NCI-H345 treated with DMSO at 0.1 percent for 48 hours (cell line): ENCODE results near the gene CFAP52.
"Not testable (repeated sequence)": the region's sequence is repeated elsewhere in the genome, so short reads cannot be mapped to it uniquely, and the experiment has no call there.

Experiments
- DNase-seq: peaks from one replicate; lab custom pipeline; 2025; ENCODE audit not compliant: unreplicated experiment; lab: John Stamatoyannopoulos, UW

Gene CFAP52, protein sequence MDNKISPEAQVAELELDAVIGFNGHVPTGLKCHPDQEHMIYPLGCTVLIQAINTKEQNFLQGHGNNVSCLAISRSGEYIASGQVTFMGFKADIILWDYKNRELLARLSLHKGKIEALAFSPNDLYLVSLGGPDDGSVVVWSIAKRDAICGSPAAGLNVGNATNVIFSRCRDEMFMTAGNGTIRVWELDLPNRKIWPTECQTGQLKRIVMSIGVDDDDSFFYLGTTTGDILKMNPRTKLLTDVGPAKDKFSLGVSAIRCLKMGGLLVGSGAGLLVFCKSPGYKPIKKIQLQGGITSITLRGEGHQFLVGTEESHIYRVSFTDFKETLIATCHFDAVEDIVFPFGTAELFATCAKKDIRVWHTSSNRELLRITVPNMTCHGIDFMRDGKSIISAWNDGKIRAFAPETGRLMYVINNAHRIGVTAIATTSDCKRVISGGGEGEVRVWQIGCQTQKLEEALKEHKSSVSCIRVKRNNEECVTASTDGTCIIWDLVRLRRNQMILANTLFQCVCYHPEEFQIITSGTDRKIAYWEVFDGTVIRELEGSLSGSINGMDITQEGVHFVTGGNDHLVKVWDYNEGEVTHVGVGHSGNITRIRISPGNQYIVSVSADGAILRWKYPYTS

DNA sequence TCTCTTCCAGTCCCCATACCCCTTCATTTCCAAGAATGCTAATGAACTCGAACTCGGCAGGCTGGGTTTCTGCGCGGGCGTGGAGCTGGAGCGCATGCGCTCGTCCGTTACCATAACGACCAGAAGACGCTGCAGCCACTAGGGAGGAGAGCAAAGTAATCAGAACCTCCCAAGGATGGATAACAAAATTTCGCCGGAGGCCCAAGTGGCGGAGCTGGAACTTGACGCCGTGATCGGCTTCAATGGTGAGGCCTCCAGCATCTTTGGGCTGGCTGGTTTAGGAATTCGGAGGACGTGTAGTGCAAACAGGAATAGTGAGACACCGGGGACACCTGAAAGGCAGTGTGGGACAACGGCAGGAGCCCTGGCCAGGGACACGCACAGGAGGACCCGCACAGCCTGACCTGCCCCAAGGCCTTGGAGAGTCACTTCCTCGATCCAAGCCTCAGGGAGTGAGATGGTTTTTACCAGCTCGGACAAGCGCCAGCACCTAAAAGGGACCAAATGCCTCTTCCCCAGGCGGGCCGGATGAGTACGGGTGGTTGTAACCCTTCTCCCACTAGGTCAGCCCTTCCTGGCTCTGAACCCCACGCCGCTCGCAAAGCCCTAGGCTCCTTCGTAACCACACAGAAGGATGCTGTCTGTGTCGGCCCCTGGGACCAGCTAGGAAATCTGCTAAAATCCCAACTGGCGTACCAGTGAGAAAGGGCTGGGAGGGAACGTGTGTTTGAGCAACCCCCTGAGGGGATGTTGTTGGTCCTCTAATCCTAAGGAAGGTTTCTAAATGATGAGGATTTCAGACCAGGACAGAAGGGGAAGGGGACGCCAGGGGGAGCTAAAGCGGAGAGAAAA, at the start of gene CFAP52:
TSS of gene CFAP52 (plus strand) at position 122 of the 852 bp plus-strand sequence. CDS start at position 176, 54 bp downstream.
- peak; percentile 46 for DNase-seq

DNA sequence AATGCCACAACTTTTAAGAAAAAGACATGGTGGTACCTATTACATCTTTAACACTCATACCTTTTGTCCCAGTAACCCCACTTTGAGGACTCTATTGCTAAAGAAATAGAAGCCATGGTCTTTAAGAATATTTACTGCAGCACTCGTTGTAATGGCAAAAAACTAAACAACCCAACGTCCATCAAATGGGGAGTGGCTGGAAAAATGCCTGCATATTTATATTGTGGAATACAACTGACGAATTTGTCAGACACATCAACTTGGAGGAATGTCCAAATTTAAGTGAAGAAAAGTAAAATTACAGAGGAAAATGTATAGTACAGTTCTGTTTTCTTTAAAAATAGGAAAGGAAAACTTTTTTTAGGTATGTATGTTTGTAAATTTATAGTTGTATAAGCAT, 48.7 kb upstream of the CFAP52 start:
- DNase-seq: no peak

DNA sequence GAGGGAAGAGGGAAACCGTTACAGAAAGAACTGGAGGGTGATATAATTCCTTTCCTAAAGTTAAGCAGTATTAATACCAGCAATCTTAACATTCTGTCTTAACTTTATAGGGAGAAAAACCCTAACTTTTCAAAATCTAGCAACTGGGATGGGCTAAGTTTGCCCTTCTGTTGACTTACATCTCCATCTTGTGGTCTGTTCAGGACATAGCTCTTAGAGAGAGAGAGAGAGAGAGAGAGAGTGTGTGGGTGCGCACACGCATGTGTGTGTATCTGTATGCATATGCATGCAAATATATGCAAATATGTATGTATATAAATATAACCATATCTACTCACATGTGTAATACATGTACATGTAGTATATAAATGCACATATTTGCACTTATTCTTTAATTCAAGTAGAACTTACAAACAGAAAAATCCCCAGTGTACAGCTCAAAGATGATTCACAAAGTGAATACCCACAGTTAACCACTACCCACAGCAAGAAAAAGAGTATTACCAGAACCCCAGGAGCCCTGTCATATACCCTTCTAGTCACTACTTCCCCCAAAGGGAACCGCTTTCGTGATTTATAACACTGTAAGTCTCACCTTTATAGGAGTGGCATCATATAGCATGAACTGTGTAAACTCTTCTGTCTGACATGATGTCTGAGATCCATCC, 47.3 kb upstream of the CFAP52 start:
- DNase-seq: no peak

DNA sequence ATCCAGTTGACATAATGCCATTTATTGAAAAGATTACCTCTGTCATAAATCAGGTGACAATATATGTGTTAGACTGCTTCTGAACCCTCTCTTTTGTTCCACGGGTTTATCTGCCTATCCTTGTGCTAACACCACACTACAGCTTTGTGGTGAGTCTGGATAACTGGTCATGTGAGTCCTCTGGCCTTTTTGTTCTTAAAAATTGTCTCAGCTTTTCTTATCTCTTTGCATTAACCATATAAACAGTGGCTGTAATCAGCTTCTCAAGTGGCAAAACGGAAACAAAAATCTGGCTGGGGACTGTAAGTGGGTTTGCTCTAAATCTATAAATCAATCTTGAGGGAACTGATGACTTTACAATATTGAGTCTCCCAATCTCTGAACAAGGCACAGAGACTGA, 45.4 kb upstream of the CFAP52 start:
- DNase-seq: no peak

DNA sequence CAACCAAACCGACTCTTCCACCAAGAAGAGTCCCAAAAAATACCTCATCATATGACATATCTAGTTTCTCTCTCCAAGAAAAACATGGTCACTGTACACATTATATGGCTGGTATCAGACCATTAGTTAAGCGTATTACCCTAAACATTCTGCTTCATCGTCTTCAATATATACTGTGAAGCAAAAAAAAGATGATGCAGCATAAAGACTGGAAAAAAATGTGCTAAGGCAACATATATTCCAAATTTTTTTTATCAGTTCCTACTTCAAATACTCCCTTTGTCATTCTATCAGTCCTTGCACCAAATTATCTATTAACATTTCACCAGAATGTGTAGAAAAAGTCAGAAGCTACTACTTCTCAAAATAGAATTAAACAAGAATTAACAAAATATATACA, 43.7 kb upstream of the CFAP52 start:
- DNase-seq: no peak

DNA sequence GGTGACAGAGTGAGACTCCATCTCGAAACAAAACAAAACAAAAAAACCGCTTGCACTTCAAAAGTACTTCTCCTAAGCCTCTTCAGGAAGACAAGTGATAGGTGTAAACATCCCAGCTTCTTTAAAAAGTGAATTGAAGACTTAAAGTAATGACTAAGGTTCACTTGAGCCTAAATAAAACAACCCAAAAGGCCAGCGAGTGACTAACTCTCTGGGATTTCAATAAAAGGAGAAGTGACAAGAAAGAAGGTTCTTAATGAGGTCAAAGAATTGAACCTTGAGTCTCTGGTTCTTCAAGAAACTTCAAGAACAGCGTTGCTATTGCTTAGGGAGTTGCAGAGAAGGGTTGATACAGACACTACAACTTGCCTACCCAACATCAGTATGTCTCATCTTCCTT, 43.0 kb upstream of the CFAP52 start:
- DNase-seq: no peak

DNA sequence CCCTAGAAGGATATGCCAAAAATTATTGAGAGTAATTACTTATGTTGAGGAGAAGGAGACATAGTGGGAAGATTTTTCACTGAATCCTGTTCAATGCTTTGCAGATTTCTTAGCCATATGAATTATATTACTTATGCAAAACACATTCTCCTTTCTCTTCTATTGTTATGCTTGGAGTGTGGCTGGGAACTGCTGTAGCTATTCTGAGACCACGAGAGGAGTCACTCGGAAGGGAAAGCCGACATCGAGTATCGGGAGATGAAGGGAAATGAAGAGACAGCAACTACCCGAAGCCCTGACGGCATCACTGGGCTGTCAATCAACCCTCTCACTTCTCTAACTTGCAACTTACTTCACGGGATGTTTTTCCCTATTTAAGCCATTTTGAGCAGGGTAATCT, 40.4 kb upstream of the CFAP52 start:
- no peak for DNase-seq

DNA sequence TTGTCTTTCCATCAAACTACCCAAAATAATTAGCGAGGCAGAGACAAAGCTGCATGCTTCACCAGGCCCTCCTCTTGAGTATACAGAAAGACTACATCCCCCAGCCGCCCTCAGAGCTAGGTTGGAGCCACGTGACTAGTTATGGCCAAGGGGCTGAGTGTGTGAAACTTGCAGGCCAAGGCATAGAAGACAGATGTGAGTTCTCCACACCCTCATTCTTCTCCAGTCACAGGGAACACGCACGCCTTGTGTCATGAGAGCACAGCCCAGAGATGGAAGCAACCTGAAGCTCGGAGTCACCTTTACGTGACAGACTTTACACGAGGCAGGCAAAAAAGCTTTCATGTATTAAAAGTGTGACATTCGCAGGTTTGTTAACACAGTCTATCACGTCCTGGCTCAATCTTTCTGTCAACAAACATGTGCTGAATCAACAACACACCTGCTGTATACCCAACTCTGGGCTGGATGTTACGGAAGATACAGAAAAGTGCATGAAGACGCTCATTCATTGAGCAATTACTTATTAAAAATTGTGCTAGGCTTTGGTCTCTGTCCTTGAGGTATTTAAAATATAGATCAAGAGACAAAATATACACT, 39.2 kb upstream of the CFAP52 start:
- DNase-seq: no peak

DNA sequence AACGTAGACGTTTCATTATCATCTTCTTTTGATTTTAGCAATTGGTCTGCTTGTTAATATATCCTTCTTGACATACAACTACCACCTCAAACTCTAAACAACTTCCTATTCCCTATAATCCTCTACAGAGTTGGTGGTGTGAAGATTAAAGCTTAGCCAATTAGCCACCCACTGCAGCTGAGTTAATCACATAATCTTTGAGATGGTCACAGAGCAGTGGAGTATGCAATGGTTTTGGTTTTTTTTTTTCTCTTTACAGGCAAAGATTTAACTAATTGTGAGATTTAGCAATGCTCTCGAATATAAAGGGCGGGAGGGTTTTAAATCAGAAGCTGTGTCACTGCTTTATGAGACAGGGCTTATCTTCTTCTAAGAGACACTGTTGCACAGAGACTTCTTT, 37.8 kb upstream of the CFAP52 start:
- DNase-seq: no peak

DNA sequence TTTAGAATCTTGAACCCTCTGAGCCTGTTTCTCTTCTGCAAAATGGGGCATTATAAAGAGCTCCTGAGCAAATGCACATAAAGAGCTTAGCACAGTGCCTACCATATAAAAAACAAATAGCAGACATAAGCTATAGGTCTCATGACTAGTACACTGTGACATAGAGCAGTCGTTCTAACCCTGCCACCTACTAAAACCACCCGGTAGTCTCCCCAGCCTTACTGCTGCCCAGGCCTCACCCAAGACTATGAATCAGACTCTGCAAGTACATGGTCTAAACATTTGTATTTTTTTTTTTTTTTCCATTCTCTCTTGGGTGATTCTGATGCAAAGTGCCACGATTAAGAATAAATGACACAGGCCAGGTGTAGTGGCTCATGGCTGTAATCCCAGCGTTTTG, 34.7 kb upstream of the CFAP52 start:
- DNase-seq: no peak

DNA sequence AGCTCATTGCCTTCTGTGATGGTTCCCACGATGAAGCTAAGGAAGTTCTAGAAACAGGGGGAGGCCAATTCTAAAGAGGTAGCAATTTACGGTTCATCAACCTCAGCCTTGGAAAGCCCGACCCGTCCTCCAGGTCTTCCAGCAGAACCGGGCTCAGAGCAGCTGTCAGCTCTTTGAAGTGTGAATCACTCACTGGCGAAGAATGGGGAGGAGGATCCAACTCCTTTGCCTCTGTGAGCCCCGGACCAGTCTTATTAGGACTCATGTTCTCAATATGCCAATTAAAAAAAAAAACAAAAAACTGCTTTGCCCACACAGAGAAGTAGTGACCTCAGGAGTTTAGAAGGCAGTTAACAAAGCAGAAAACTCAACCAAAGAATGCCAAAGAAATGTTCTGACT, 32.2 kb upstream of the CFAP52 start:
- DNase-seq: no peak

DNA sequence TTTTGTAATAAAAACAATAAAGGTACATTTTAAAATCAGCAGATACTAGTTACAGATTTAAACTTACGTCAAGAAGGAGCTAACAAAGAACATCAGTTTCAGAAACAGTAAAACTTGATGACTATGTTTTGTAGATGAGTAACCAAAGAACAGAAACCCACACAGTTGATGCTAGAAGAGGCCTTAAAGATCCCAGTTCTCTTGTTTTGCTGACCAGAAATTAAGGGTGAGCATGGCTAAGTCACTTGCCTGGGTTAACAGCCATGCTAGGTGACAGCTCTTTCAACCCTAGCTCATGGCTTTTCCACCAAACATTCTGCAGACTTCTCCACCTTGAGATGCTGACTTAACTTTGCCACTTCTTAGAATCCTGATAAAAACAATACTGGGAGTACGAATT, 27.2 kb upstream of the CFAP52 start:
- DNase-seq: no peak

DNA sequence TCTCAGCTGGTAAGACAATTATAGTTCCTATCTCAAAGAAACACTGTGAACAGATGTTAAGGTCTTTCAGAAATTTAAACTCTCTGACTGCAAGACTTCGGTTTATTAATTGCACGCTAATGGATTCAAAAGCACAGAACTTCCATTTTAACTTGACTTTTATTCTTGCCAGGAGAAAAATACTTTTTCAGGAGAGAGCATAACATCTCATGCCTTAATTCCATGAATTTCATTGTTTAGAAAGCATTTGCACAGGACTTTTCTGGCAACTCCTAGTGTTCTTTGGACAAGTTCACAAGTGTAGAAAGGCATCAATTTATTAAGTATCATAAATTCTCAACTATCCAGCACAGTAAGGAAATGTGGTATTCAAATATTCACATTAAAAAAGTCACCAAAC, 23.3 kb upstream of the CFAP52 start:
- no peak for DNase-seq

DNA sequence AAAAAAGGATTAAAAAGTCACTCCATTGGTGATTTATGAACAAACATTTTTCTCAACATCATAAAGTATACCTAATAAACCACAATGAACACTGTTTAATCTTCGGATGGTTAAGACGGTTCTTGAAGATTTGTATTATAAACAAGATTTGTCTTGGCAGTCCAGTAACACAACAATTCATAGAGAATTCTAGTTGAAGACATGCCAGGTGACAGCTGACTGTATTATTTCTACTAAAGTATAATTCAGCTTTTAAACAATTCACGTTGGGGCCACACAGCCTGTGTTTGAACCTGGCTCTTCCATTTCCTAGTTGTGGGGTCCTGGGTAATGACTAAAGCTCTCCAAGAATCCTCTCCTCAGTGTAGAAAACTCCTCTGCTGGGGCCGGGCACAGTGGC, 22.8 kb upstream of the CFAP52 start:
- DNase-seq: no peak

DNA sequence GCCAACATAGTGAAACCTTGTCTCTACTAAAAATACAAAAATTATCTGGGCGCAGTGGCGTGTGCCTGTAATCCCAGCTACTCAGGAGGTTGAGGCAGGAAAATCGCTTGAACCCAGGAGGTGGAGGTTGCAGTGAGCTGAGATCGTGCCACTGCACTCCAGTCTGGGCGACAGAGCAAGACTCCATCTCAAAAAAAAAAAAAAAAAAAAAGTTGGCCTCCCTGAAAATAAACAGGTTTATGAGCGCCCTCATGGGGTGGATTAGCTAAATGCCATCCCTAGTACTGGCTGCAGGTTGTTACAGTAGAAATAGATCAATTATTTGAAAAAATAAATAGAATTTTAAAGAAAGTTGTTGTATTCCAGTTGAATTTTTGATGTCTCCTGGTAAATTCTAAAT, 21.7 kb upstream of the CFAP52 start:
- not testable (repeated sequence) for DNase-seq

DNA sequence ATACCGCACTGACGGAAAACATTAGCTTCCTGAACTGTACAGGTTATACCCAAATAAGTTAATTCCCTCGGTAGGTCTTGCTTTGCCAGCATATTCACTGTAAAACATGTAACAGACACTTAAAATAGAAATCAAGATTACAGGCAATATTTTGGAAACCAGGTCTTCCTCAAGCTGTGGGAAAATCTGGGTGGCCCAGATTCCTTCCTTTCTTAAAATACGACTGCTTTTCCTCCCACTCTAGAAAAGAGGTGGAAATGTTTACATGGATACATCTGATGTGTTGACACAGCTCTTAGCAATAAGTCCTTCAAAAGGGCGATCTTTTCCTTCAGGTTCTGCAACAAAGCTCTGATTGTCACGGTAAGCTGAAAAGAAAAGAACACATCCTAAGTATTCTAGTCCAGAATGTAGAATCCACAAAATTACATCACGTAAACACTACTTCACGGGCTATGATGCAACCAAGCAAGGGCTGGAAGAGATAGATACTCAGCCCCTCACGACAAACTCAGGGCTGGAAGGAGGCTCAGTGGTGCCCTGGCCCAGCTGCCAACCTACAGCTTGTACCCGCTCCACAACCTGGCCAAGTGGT, 19.2 kb upstream of the CFAP52 start:
- DNase-seq: no peak

DNA sequence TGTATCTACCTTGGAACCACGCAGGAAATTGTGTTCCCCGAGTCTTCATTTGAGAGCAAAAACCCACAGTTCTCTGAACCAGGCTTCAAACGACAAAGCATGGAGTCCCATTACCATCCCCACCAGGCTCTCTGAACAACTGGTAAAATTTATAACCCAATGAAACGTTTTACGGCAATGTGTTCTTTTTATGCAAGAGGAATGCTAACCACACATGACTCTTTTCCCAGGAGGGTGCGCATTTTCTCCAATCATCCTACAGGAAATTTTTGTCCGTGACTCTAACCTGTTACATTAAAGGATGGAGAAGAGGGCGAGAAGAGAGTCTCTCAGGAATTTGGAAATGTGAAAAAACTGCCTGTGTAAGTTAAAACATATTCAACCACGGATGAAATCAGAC, 18.6 kb upstream of the CFAP52 start:
- DNase-seq: no peak

DNA sequence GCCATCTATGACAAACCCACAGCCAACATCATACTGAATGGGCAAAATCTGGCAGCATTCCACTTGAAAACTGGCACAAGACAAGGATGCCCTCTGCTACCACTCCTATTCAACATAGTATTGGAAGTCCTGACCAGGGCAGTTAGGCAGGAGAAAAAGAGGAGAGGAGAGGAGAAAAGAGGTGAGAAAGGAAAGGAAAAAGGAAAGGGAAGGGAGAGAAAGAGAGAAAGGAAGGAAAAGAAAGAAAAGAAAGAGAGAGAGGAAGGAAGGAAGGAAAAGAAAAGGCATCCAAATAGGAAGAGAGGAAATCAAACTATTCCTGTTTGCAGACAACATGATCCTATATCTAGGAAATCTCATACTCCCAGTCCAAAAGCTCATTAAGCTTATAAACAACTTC, 12.3 kb upstream of the CFAP52 start:
- DNase-seq: no peak

DNA sequence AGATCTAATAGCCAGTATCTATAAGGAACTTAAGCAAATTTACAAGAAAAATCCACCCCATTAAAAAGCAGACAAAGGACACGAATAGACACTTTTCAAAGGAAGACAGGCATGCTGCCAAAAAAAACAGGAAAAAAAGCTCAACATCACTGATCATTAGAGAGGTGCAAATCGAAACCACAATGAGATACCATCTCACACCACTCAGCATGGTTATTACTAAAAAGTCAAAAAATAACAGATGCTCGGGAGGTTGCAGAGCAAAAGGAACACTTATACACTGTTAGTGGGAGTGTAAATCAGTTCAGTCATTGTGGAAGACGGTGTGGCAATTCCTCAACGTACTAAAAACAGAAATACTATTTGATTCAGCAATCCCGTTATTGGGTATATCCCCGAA, 10.4 kb upstream of the CFAP52 start:
- no peak for DNase-seq

DNA sequence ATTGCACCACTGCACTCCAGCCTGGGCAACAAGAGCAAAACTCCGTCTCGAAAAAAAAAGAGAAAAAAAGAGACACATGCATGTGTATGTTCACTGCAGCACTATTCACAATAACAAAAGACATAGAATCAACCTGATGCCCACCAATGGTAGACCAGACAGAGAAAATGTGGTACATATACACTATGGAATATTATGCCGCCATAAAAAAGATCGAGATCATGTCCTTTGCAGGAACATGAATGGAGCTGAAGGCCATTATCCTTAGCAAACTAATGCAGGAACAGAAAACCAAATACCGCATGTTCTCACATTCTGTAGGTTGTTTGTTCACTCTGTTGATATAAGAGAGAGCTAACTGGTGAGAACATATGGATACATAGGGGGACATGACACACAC, 9.7 kb upstream of the CFAP52 start:
- not testable (repeated sequence) for DNase-seq

DNA sequence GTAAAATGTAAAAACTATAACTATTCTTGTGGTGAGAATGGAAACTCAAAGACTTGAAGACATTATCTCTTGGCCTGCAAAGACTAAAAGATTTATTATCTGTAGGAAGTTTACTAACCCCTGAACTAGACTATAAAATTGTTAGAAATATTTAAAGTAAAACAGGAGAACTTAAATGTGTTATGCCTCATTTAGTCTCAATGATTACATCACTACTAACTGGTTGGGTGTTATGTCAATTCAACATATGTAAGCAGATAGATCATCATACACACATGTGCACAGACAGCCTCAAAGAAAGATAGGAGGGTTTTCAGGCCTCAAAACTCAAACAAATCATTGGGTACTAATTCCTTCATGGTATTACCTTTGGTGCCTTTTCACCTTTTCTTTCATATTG, 8.4 kb upstream of the CFAP52 start:
- no peak for DNase-seq
